Astrocyte of the cerebellum (primary cell): Measurements from ENCODE around the gene ACOT7.
A peak's percentile ranks its signal among the peaks of the same experiment; 100 is the strongest.

Experiments used
- DNase-seq: peaks from one replicate; pipeline ENCODE4 v3.0.0-alpha.2; 2011; ENCODE audit warnings: low read depth
- H3K4me3 ChIP-seq: 2 replicates; pipeline ENCODE4 v1.5.1; 2011; ENCODE audit warnings: mild to moderate bottlenecking, low read depth, low read length, moderate library complexity
- CTCF ChIP-seq: IDR thresholded peaks from 2 replicates; pipeline ENCODE4 v1.5.1; 2012; ENCODE audit warnings: low read length, low read depth, moderate library complexity, mild to moderate bottlenecking; ENCODE audit errors: missing control alignments
- in situ Hi-C: cut with HindIII; loops from 2 replicates; pipeline ENCODE4 v1.10.0; 2017; ENCODE audit warnings: low sequenced_read_pairs

Gene ACOT7

GRCh38 chr1:6241887-6242740 is 151.5 kb downstream of the ACOT7 start:
- TF ChIP-seq CTCF: no peak
- in situ Hi-C loops: no loop called here
- DNase-seq: no peak
- H3K4me3 ChIP-seq: peak overlapping the region; percentile 15

- no peak for DNase-seq
- in situ Hi-C loops: no loop called here
- no peak for TF ChIP-seq CTCF
- H3K4me3 ChIP-seq: peak overlapping the region; percentile 15
Measured at GRCh38 chr1:6241107-6241886, 152.3 kb downstream of the ACOT7 start.

- DNase-seq: no peak
- in situ Hi-C loops: no loop called here
- H3K4me3 ChIP-seq: no peak overlapping the region
- no peak for TF ChIP-seq CTCF
Measured at GRCh38 chr1:6239950-6240768, 153.4 kb downstream of the ACOT7 start.

- in situ Hi-C loops: no loop called here
- H3K4me3 ChIP-seq: no peak overlapping the region
- no peak for TF ChIP-seq CTCF
- DNase-seq: no peak
Measured at GRCh38 chr1:6239213-6239752, 154.3 kb downstream of the ACOT7 start.

GRCh38 chr1:6237093-6237492 is 156.5 kb downstream of the ACOT7 start:
- in situ Hi-C loops: no loop called here
- H3K4me3 ChIP-seq: no peak overlapping the region
- TF ChIP-seq CTCF: no peak
- no peak for DNase-seq

GRCh38 chr1:6235296-6235677 is 158.3 kb downstream of the ACOT7 start:
- no peak for TF ChIP-seq CTCF
- no peak for DNase-seq
- in situ Hi-C loops: no loop called here
- peak overlapping the region; percentile 72 for H3K4me3 ChIP-seq
